IPS DF 6.9 (cell line): Measurements from ENCODE around the gene COL4A4.

Experiments
- DNase-seq: peaks from one replicate; pipeline ENCODE4 v3.0.0-alpha.2; 2013; ENCODE audit warnings: low read depth, low spot score
- H3K27ac ChIP-seq: one replicate; pipeline ENCODE4 v1.5.1; 2013; ENCODE audit warnings: low read length, control low read depth
- H3K27me3 ChIP-seq: 2 replicates; pipeline ENCODE4 v1.6.1; 2013; ENCODE audit warnings: mild to moderate bottlenecking, low read length; ENCODE audit not compliant: control insufficient read depth, insufficient read depth
- H3K36me3 ChIP-seq: 2 replicates; pipeline ENCODE4 v1.6.1; 2013; ENCODE audit warnings: low read length; ENCODE audit not compliant: control insufficient read depth, insufficient read depth
- H3K4me1 ChIP-seq: 2 replicates; pipeline ENCODE4 v1.6.1; 2013; ENCODE audit warnings: low read length; ENCODE audit not compliant: control insufficient read depth, insufficient read depth
- H3K4me3 ChIP-seq: 2 replicates; pipeline ENCODE4 v1.5.1; 2013; ENCODE audit warnings: mild to moderate bottlenecking, low read length
- H3K9me3 ChIP-seq: 2 replicates; pipeline ENCODE4 v1.6.1; 2013; ENCODE audit warnings: low read length, inconsistent platforms; ENCODE audit not compliant: control insufficient read depth, insufficient read depth
- WGBS: extraction: QIAGEN DNeasy Blood & Tissue Kit; methylation state at CpG from one replicate; pipeline ENCODE4 v1.1.7; 2013; ENCODE audit warnings: mixed read lengths, missing lambda C conversion rate; ENCODE audit not compliant: insufficient read length, insufficient coverage; 5-methylcytosine and 5-hydroxymethylcytosine counted together

Gene COL4A4

GRCh38 chr2:226991663-226992062 lies 172.3 kb downstream of the COL4A4 start:
- WGBS: no CpG with 5 or more reads among the region's 2 CpGs
- no peaks in the 10 kb centered on the region for H3K27me3 ChIP-seq
- no peak for DNase-seq

GRCh38 chr2:226985583-226985946 lies 178.4 kb downstream of the COL4A4 start:
- H3K36me3 ChIP-seq: no peaks in the 10 kb centered on the region
- WGBS: no CpG with 5 or more reads among the region's 5 CpGs
- no peak for DNase-seq
- no peak overlapping the region for H3K27ac ChIP-seq
- H3K4me1 ChIP-seq: no peaks in the 10 kb centered on the region; the same call in none of the 2 replicates
- no peaks in the 10 kb centered on the region for H3K27me3 ChIP-seq
- no peaks in the 10 kb centered on the region for H3K9me3 ChIP-seq
- H3K4me3 ChIP-seq: no peak overlapping the region

More at GRCh38 chr2:226991663-226992062, 172.3 kb downstream of the COL4A4 start:
- H3K4me1 ChIP-seq: no peaks in the 10 kb centered on the region
- no peaks in the 10 kb centered on the region for H3K9me3 ChIP-seq
- H3K4me3 ChIP-seq: no peak overlapping the region
- no peak overlapping the region for H3K27ac ChIP-seq
- H3K36me3 ChIP-seq: no peaks in the 10 kb centered on the region

DNA sequence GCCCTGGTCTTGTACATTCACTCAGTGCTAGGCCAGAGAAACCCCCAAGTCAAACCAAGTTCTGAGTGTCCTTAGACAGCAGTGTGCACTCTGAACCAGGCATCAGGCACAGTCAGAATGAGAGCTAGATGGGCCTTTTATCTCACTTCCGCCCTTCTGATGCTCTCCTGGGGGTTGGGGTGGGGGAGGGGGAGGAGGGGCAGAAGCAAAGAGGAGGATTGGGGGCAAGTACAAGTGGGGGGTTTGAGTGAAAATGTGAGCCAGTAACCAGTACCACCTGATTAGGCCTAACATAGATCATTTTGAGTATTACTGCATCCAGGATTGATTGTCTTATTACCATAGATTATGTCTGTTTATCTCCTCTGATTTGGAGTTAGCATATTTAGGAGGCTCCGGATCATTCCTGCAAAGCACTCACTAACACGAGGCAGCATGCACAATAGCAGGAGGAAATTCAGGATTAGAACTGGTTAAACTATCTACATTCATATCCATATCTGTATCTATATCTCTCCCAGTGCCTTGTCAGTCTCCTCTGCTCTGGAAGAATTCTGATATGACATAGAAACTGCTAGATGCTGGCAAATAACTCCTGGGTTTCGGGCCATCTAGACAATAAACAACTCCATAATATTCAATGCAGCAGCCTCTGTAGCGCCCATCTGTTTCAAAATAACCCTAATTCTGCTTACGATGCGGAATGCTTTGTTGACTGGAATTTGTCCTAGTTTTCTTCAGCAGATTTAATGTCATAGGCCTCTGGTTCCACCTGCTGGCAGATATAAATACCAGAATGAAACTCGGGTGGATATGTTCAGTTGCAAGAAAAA lies 179.0 kb downstream of the COL4A4 start:
- H3K36me3 ChIP-seq: no peaks in the 10 kb centered on the region
- H3K9me3 ChIP-seq: no peaks in the 10 kb centered on the region
- no peak for DNase-seq
- no peak overlapping the region for H3K4me3 ChIP-seq
- no CpG with 5 or more reads among the region's 8 CpGs for whole genome bisulfite sequencing
- no peaks in the 10 kb centered on the region for H3K27me3 ChIP-seq
- H3K27ac ChIP-seq: no peak overlapping the region
- H3K4me1 ChIP-seq: no peaks in the 10 kb centered on the region; the same call in none of the 2 replicates

DNA sequence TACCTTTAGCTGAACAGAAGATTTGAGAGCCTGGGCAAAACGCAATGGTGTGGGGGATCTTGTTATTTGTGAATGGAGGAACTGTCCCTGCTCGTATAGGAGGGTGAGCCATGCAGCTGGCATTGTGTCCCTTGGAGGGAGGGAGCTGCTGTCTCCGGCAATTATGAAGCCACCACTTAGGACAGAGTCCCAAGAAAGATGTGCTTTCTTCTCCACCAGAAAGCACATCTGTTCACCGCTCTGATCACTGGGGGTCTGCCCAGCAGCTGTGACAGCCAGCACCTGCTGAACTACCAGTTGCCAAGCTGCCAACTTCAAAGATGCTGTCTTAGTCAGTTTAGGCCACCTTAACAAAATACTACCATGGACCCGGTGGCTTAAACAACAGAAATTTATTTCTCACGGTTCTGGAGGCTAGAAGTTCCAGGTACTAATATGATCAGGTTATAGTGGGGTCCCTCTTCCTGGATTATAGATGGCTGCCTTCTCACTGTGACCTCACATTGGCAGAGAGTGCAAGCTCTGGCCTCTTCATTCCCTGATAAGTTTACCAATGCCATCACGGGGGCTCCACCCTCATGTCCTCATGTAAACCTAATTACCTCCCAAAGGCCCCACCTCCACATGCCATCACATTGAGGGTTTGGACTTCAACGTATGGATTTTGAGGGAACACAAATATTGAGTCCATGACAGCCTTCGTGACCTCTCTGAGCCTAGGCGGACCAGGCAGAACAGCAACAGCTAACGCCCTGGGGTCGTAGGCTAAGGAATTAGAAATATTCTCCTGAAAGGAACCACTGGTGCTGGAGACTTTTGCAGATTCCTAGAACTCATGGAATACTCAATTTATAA lies 179.9 kb downstream of the COL4A4 start:
- no peak for DNase-seq
- H3K4me1 ChIP-seq: no peaks in the 10 kb centered on the region; the same call in none of the 2 replicates
- no peaks in the 10 kb centered on the region for H3K9me3 ChIP-seq
- no CpG with 5 or more reads among the region's 12 CpGs for WGBS
- no peaks in the 10 kb centered on the region for H3K36me3 ChIP-seq
- no peak overlapping the region for H3K4me3 ChIP-seq
- no peak overlapping the region for H3K27ac ChIP-seq
- no peaks in the 10 kb centered on the region for H3K27me3 ChIP-seq

DNA sequence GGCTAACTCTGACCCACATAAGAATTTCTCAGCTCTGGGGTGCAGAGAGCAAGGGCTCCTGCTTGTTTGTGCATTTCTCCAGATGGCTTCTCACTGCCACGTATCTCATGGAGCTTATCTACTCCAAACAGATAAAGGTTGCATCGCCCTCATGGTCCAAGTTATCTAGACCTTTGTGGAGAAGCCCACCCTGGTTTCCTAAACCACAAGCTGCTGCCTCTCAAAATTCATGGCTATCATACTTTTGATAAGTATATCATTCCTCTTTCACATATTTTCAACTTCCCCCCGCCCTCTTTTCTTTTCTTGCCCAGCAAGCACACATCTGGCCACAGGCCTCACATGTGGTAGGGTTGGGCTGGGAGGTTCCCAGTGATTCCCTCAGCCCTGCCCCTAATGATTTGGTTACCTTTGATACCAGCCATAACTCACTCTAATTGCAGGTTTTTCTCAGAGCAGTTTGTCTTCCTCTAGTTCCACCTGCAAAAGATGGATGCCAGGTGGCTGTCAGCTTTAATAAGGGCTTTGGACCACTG lies 182.1 kb downstream of the COL4A4 start:
- DNase-seq: no peak
- no CpG with 5 or more reads among the region's 3 CpGs for WGBS
- Histone ChIP-seq H3K4me1 (no peaks in the 10 kb centered on the region; the same call in none of the 2 replicates), H3K27me3 (no peaks in the 10 kb centered on the region), H3K9me3 (no peaks in the 10 kb centered on the region), H3K27ac (no peak overlapping the region), H3K4me3 (no peak overlapping the region), H3K36me3 (no peaks in the 10 kb centered on the region)

DNA sequence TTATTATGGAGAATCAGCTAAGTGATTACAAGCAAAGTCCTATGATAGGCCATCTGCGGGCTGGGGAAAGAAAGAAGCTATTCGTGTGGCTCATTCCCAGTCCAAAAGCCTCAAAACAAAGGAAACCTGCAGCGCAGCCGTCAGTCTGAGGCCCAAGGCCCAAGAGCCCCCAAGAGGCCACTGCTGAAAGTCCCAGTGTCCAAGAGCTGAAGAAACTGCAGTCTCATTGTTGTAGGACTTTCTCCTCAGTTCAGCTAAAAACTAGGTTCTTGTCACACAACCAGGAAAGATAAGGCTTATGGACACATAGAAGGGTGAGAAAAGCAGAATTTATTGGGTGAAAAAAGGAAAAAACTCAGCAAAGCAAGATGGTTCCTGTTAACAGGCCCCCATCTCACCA lies 185.0 kb downstream of the COL4A4 start:
- H3K27me3 ChIP-seq: no peaks in the 10 kb centered on the region
- H3K4me1 ChIP-seq: no peaks in the 10 kb centered on the region
- no peaks in the 10 kb centered on the region for H3K36me3 ChIP-seq
- H3K27ac ChIP-seq: no peak overlapping the region
- no CpG with 5 or more reads among the region's 4 CpGs for WGBS
- H3K9me3 ChIP-seq: no peaks in the 10 kb centered on the region
- no peak for DNase-seq
- no peak overlapping the region for H3K4me3 ChIP-seq

GRCh38 chr2:226978300-226978699 lies 185.7 kb downstream of the COL4A4 start:
- no peaks in the 10 kb centered on the region for H3K9me3 ChIP-seq
- no peak overlapping the region for H3K4me3 ChIP-seq
- no peaks in the 10 kb centered on the region for H3K4me1 ChIP-seq
- no peak overlapping the region for H3K27ac ChIP-seq
- no peaks in the 10 kb centered on the region for H3K27me3 ChIP-seq
- no CpG with 5 or more reads among the region's 7 CpGs for WGBS
- DNase-seq: no peak
- H3K36me3 ChIP-seq: no peaks in the 10 kb centered on the region

DNA sequence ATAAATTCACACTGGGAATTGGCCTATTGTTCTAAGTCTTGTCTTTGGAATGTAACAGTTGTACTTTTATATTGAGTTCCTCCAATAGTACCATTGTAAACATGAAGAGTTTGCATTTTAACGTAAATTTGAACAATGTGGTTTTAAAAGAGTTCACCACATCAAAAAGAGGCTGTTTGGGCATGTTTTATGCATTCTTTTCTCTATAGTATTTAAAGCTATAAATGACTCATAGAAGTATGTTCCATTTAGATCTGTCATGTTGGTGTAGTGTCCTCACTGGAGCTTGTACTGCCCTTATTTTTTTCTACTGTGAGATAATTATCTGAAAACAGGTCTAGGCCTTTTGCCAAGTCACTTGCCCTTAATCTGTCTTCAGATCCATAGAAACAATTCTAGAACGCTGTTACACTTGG lies 186.2 kb downstream of the COL4A4 start:
- no CpG with 5 or more reads among the region's 2 CpGs for WGBS
- H3K4me1 ChIP-seq: no peaks in the 10 kb centered on the region
- H3K4me3 ChIP-seq: no peak overlapping the region
- H3K27ac ChIP-seq: no peak overlapping the region
- no peaks in the 10 kb centered on the region for H3K36me3 ChIP-seq
- DNase-seq: no peak
- H3K27me3 ChIP-seq: no peaks in the 10 kb centered on the region
- H3K9me3 ChIP-seq: no peaks in the 10 kb centered on the region

- Histone ChIP-seq H3K4me3 (no peak overlapping the region), H3K27ac (no peak overlapping the region), H3K27me3 (no peaks in the 10 kb centered on the region), H3K4me1 (no peaks in the 10 kb centered on the region), H3K36me3 (no peaks in the 10 kb centered on the region), H3K9me3 (no peaks in the 10 kb centered on the region)
- no CpG with 5 or more reads among the region's 10 CpGs for WGBS
- no peak for DNase-seq
Observed at GRCh38 chr2:226973816-226974215, 190.2 kb downstream of the COL4A4 start.

GRCh38 chr2:226971770-226972169 lies 192.2 kb downstream of the COL4A4 start:
- no peaks in the 10 kb centered on the region for H3K4me1 ChIP-seq
- no peak for DNase-seq
- H3K27me3 ChIP-seq: no peaks in the 10 kb centered on the region
- H3K27ac ChIP-seq: no peak overlapping the region
- H3K9me3 ChIP-seq: no peaks in the 10 kb centered on the region
- no peaks in the 10 kb centered on the region for H3K36me3 ChIP-seq
- WGBS: no CpG with 5 or more reads among the region's 4 CpGs
- no peak overlapping the region for H3K4me3 ChIP-seq
